Measurements from ENCODE around the gene MAGI1. TPM values are rescaled to one million over a fixed set of nuclear protein-coding genes. Genes with fewer than 3 reads are reported as not detected.

Gene MAGI1
- total RNA-seq, 3 donors from 2014 or later (not counting 1 experiment from before 2014, with no cell fraction given), result not detected

DNA sequence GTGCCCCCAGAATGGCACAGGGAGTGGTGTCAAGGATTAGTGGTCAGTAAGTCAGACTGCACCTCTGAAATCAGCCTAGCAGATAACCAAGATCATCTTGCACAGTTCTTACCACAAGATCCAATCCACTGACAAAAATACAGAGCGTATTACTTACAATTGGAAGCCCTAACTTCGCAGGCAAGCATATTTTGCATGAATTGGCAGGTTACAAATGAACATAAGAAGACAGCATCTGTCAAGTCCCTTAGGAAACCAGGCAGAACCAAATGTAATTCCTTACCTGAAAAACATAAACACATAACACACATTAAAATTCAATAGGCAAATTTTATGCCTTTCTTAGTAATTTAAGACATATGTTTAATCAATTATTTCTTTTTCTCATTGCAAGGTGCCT lies 293.4 kb downstream of the MAGI1 start:
- no peaks in the 10 kb centered on the region for H3K4me1 ChIP-seq (ENCODE audit: control insufficient read depth, insufficient read depth, low read length)
- ATAC-seq (no peak), DNase-seq (no peak)
- no peaks in the 10 kb centered on the region for H3K36me3 Mint-ChIP-seq
- H3K36me3 ChIP-seq (ENCODE audit: control insufficient read depth, insufficient read depth, low read length), result no peaks in the 10 kb centered on the region
- no peak overlapping the region for H3K27ac ChIP-seq (ENCODE audit: low read length)
- no peak overlapping the region for H3K4me3 ChIP-seq (ENCODE audit: low read length)
- TF ChIP-seq, protein P1, sequence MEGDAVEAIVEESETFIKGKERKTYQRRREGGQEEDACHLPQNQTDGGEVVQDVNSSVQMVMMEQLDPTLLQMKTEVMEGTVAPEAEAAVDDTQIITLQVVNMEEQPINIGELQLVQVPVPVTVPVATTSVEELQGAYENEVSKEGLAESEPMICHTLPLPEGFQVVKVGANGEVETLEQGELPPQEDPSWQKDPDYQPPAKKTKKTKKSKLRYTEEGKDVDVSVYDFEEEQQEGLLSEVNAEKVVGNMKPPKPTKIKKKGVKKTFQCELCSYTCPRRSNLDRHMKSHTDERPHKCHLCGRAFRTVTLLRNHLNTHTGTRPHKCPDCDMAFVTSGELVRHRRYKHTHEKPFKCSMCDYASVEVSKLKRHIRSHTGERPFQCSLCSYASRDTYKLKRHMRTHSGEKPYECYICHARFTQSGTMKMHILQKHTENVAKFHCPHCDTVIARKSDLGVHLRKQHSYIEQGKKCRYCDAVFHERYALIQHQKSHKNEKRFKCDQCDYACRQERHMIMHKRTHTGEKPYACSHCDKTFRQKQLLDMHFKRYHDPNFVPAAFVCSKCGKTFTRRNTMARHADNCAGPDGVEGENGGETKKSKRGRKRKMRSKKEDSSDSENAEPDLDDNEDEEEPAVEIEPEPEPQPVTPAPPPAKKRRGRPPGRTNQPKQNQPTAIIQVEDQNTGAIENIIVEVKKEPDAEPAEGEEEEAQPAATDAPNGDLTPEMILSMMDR (IDR thresholded peaks at IDR 0.05), result no peak
- H3K27me3 Mint-ChIP-seq (ENCODE audit: low read depth in 2 of 2), result no peaks in the 10 kb centered on the region
- H3K27ac Mint-ChIP-seq, result no peak overlapping the region
- H3K4me3 Mint-ChIP-seq, result no peak overlapping the region
- H3K9me3 ChIP-seq (ENCODE audit: control insufficient read depth, insufficient read depth, low read length), result no peaks in the 10 kb centered on the region
- 96% methylated on average over 2 of the region's 2 CpGs for WGBS (ENCODE audit: insufficient coverage)
- intact Hi-C loops (cut with micrococcal nuclease), result no loop called here
- H3K27me3 ChIP-seq (ENCODE audit: control insufficient read depth, insufficient read depth, low read length), result no peaks in the 10 kb centered on the region
- no peaks in the 10 kb centered on the region for H3K9me3 Mint-ChIP-seq
- H3K4me1 Mint-ChIP-seq, result no peaks in the 10 kb centered on the region

DNA sequence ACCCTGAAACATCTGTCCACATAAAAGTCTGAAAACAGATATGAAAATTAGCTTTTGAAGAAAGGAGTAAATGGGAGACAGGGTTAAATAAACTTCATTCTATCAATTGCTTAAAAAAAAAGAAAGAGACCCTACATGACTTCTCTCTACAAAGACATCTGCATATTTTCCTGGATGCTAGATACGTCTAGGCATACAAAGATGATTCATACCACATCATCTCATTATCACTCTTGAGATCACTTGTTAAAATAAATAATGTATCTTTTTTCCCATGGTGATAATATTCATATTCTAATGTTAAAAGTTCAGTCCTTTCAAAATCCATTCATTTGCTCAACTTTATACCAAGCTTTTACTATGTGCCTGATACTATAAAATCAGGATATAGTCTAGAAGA lies 295.8 kb downstream of the MAGI1 start:
- intact Hi-C loops (cut with micrococcal nuclease), result no loop called here
- Mint-ChIP-seq H3K27ac (no peak overlapping the region), H3K4me1 (no peaks in the 10 kb centered on the region), H3K27me3 (ENCODE audit: low read depth in 2 of 2) (no peaks in the 10 kb centered on the region), H3K36me3 (no peaks in the 10 kb centered on the region), H3K9me3 (peaks cover 0 to under 1% of the 10 kb centered on the region in 2 donors), H3K4me3 (no peak overlapping the region)
- Histone ChIP-seq H3K4me1 (ENCODE audit: control insufficient read depth, insufficient read depth, low read length) (no peaks in the 10 kb centered on the region), H3K27me3 (ENCODE audit: control insufficient read depth, insufficient read depth, low read length) (no peaks in the 10 kb centered on the region), H3K27ac (ENCODE audit: low read length) (no peak overlapping the region), H3K9me3 (ENCODE audit: control insufficient read depth, insufficient read depth, low read length) (no peaks in the 10 kb centered on the region), H3K36me3 (ENCODE audit: control insufficient read depth, insufficient read depth, low read length) (no peaks in the 10 kb centered on the region), H3K4me3 (ENCODE audit: low read length) (no peak overlapping the region)
- DNase-seq (no peak), ATAC-seq (no peak)
- WGBS (ENCODE audit: insufficient coverage), result no CpG with 5 or more reads among the region's 1 CpG
- TF ChIP-seq, protein P1 (IDR thresholded peaks at IDR 0.05), result no peak

DNA sequence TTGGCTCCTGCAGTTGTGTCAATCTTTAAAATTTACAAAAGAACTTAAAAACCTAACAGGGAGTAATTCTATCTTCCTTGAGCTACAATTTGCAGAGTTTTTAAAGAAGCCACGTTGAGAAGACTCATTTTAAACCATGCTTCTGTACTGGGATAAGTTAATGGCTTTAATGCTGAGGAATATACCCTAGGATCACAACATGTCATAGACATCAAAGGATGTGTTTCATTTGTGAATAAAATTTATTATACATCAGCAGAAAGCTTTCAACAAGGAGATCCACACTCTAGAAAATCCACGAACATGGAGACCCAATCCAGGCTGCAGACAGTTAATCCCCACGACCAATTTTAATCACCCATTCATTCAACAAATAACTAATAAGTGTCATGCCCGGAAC lies 297.2 kb downstream of the MAGI1 start:
- intact Hi-C loops (cut with micrococcal nuclease), result no loop called here
- no peaks in the 10 kb centered on the region for H3K36me3 Mint-ChIP-seq
- H3K9me3 ChIP-seq (ENCODE audit: control insufficient read depth, insufficient read depth, low read length), result no peaks in the 10 kb centered on the region
- H3K9me3 Mint-ChIP-seq, result peaks cover 0 to 3% of the 10 kb centered on the region in 2 donors
- H3K36me3 ChIP-seq (ENCODE audit: control insufficient read depth, insufficient read depth, low read length), result no peaks in the 10 kb centered on the region
- no peaks in the 10 kb centered on the region for H3K4me1 Mint-ChIP-seq
- H3K4me3 Mint-ChIP-seq, result no peak overlapping the region
- TF ChIP-seq, protein P1 (IDR thresholded peaks at IDR 0.05), result no peak
- H3K27me3 ChIP-seq (ENCODE audit: control insufficient read depth, insufficient read depth, low read length), result no peaks in the 10 kb centered on the region
- no peak overlapping the region for H3K4me3 ChIP-seq (ENCODE audit: low read length)
- no peaks in the 10 kb centered on the region for H3K4me1 ChIP-seq (ENCODE audit: control insufficient read depth, insufficient read depth, low read length)
- H3K27ac Mint-ChIP-seq, result no peak overlapping the region
- DNase-seq (no peak), ATAC-seq (no peak)
- 85% methylated on average over 3 of the region's 4 CpGs for WGBS (ENCODE audit: insufficient coverage)
- H3K27ac ChIP-seq (ENCODE audit: low read length), result no peak overlapping the region
- H3K27me3 Mint-ChIP-seq (ENCODE audit: low read depth in 2 of 2), result no peaks in the 10 kb centered on the region

DNA sequence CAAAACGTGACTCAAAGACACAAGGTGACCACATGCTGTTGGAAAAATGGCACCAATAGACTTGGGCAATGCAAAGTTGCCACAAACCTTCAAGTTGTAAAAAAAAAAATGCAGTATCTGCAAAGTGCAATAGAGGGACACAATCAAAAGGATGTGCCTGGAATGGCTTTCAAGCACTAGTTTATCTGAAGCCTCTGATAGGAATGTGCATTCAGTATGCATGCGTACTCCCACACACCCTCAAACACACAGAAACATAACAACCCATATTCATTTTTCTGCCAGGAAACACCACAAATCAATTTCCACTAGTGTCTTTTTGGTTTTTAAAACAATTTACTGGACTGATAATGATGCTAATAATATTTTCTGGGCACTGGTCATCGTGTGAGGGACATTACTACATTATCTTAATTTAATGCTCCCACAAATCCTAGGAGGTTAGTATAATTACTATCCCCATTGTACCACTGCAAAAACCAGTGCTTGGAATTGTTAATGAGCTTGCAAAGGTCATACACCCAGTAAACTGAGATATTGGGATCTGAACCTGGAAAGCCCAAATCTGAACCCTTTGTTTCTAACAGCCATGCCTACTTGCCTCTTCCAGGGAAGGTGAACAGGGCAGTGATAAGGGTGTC lies 298.7 kb downstream of the MAGI1 start:
- Mint-ChIP-seq H3K4me3 (no peak overlapping the region), H3K9me3 (peaks cover 0 to 3% of the 10 kb centered on the region in 2 donors), H3K27ac (no peak overlapping the region), H3K36me3 (no peaks in the 10 kb centered on the region), H3K27me3 (ENCODE audit: low read depth in 2 of 2) (no peaks in the 10 kb centered on the region), H3K4me1 (no peaks in the 10 kb centered on the region)
- 83% methylated on average over 2 of the region's 3 CpGs for WGBS (ENCODE audit: insufficient coverage)
- no peak overlapping the region for H3K27ac ChIP-seq (ENCODE audit: low read length)
- H3K4me1 ChIP-seq (ENCODE audit: control insufficient read depth, insufficient read depth, low read length), result no peaks in the 10 kb centered on the region
- H3K4me3 ChIP-seq (ENCODE audit: low read length), result no peak overlapping the region
- TF ChIP-seq, protein P1 (IDR thresholded peaks at IDR 0.05), result no peak
- DNase-seq, result no peak
- H3K36me3 ChIP-seq (ENCODE audit: control insufficient read depth, insufficient read depth, low read length), result no peaks in the 10 kb centered on the region
- H3K9me3 ChIP-seq (ENCODE audit: control insufficient read depth, insufficient read depth, low read length), result no peaks in the 10 kb centered on the region
- ATAC-seq, result no peak
- no peaks in the 10 kb centered on the region for H3K27me3 ChIP-seq (ENCODE audit: control insufficient read depth, insufficient read depth, low read length)
- intact Hi-C loops (cut with micrococcal nuclease), result loop anchor here (10.0 kb wide), 1 partner anchor 1705 kb away; no protein-coding TSS in a partner anchor

Data from natural killer cell (primary cell).